GM10847 (cell line): ENCODE results near the gene ULK4.

Experiments
- POLR2A ChIP-seq: IDR thresholded peaks from 2 replicates; pipeline ENCODE4 v1.6.1; 2011; ENCODE audit not compliant: insufficient read length; ENCODE audit errors: extremely low read depth

Gene ULK4

DNA sequence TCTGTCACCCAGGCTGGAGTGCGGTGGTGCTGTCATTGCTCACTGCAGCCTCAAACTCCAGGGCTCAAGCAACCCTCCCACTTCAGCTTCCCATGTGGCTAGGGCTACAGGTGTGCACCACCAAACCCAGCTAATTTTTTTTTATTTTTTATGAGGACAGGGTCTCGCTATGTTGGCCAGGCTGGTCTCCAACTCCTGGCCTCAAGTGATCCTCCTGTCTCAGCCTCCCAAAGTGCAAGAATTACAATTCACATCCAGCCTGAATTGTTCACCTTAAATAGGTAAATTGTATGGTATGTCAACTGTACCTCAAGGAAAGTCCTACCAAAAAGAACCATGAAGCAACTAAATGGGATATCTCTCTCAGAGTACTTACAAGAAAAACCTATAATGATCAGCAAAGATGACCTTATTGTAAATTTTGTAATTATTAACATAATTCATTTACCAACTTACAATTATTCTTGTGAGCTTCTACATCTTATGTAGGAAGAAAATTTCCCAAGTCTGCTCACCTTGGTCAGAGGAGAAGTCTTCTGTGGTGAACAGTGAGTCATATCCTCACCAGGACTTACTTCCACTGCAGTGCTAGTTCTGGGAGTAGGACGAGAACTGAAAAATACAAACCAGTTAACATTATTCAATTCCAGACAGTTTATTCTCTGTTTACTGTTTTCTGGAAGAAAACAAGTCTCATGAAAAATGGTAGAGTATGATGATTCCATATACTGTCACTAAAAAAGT is 54.4 kb downstream of the ULK4 start:
- TF ChIP-seq POLR2A = no peak

DNA sequence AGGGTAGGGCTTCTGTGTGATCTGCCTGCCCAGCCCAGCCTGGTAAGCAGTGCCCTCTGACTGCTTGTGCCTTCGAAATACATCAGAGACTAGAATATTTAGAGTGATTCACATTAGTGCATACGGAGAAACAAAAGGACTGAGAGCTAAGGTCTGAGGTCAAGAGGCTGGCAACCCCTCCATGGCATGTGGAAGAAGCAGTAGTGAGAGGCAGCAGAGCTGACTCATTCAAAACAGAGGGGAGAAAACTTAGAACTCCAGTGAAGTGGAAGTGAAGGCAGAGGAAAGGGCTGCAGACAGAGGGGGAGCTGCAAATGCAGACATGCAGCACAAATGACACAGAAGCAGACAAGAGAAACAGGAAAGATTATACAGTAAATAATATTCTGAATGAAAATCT is 61.6 kb downstream of the ULK4 start:
- TF ChIP-seq POLR2A = no peak

DNA sequence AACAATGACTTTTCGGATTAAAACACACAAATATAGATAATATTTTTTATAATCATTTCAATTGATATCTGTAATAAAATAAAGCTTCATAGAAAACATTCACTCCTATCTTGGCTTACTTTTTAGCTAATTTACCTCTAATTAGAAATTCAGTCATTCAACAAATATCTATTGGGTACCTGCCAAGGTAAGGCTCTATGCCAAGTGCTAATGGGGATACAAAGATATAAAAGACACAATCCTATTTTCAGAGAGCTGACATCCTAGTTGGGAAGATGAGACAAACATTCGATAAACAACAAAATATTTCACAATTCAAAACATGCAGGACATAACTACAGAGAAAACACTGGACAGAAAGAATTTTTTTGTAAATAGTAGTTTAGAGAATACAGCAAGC is 63.3 kb downstream of the ULK4 start:
- TF ChIP-seq POLR2A = no peak

DNA sequence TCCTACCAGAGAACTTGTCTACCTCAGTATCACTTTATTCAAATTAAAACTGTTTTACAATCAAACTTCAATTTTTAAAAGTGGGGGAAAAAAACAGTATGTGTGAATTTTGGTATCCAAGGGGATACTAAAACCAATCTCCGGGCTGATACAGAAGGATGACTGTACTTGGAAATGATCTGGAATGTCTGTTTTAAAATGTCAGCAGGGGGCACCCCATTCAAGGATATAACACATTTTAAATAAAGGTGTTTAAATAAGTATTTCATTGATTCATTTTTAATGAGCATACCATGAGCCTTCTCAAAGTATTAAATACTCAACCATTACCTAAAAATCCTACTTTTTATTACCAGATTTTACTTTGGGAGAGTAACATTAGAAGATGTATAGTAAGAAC is 67.9 kb downstream of the ULK4 start:
- no peak for TF ChIP-seq POLR2A

DNA sequence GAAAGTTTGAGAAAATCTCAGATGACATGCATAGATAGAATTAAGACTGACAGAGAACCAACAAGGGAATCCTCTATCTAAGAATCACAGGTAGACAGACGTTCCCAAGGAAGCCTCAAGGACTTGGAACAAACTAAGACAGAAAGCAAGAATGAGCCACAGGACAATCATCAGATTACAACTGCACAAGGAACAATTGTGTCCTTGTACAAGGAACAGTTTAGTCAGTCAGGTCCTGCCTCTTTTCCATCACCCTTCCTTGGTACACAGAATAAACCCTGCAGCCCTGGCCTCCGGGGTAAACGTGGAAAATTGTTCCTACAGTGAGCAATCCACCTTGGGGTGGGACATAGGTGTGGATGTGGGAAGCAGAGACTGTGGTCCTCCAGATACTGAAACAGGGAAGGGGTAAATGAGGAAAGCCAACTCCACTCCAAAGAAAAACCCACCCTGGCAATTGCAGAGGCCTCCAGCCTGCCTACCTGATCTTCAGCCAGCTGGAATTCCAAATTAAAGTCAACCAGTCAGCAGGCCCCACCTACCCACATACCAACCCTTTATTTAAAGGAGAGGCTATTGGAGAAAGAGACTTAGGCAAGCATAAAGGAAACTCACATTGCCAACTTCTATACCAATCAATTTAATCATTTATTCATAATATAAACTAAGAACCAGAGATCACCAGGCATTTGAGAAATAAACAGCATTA is 73.4 kb downstream of the ULK4 start:
- no peak for TF ChIP-seq POLR2A

DNA sequence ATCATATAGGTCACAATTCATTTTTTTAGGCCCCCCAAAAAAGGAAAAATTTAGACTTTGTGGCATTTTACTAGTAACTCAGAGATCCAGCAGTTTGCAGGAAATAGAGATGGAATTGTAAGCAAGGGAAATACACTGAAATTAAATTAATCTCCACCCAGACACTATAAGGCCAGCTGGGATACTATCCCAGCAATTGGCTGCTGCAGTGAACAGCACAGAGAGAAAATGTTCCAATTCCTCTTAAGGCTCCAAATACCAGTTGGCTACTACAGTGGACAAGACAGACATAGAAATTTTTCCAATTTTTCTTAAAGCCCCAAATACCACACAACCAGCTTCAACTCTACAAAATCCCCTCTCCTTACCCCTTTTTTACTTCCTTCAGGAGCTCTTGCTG is 78.9 kb downstream of the ULK4 start:
- TF ChIP-seq POLR2A = no peak

DNA sequence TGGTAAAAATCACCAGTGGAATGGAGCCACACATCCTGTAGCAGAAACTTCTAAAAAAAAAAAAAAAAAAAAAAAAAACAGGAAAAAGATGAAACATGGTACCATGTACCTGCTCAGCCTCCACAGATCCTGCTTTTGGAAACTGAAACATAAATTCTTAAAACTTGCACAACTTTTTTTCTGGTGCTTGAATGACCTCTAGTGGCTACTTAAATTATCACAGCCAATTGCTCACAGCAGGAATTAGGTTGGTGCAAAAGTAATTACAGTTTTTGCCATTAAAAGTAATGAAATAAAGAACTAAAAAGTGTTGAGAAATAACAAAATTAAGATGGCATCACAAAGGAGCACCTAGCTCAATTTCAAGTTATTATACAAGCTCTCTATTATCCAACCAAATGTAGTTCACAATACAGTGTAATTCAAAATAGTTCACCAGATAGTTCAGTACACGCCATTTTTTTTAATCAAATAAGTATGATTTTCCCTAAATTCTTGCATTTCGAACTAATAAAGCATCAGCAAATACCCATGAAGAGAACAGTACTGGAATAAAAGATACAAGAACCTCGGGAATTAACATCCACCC is 80.6 kb downstream of the ULK4 start:
- TF ChIP-seq POLR2A = no peak

DNA sequence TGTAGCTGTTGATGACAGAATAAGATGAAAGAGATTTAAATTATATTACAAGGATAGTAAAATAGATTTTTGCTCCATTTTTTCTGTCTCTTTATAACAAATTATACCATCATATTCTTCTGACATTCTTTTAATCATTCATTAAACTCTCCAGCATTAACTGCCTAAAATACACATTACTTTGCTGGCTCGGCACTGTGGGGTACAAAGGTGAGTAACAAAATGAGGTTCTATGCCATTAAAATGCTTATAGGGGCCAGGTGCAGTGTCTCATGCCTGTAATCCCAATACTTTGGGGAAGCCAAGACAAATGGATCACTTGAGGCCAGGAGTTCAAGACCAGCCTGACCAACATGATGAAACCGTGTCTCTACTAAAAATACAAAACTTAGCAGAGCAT is 81.5 kb downstream of the ULK4 start:
- no peak for TF ChIP-seq POLR2A

DNA sequence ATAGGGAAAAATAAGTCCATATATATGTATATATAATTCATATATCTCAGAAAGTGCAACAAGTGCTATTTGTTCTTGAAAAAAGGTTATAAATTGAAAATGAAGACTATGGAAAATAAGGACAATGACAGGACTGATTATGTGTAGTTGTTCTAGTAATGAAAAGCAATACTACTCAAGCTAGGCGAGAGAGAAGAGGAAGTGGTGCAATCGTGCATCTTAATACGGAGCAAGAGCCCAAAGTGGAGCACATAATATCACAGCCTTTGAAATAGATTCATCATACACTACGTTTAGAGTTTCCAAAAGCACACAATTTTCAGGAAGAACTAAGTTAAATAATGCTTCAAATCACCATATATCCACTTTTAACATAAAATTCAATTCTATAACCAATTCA is 87.9 kb downstream of the ULK4 start:
- no peak for TF ChIP-seq POLR2A

DNA sequence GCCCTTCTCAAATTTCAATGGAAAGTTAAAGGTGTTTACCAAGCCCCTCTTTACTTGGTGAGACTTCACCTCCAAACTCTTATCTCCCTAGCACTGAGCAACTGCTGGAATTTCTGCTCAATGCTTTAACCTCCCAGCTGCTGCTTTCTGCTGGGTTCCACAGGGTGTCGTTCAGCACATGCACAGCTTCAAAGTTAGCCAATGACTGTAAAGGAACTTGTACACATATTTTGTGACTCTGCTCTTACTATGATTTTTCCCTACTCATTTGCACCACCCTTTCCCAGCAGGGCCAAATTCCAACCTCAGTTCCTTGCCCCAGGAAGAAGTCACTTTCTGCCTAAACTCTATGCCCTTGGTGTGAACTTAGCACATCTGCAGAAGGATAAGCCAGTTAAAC is 89.7 kb downstream of the ULK4 start:
- no peak for TF ChIP-seq POLR2A

DNA sequence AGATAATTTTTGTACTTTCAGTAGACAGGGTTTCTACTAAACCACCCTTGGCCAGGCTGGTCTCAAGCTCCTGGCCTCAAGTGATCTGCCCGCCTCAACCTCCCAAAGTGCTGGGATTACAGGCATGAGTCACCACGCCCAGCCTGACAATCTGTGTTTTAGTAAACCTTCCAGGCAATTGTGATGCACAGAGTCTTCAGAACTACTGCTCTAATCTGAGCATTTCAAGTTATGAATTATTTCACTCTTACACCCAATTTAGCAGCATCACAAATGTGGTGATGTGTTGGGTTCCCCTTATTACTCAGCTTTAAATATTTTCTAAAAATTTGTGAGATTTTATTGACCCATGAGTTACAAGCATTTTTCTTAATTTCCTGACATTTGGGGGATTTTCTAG is 94.4 kb downstream of the ULK4 start:
- TF ChIP-seq POLR2A = no peak

DNA sequence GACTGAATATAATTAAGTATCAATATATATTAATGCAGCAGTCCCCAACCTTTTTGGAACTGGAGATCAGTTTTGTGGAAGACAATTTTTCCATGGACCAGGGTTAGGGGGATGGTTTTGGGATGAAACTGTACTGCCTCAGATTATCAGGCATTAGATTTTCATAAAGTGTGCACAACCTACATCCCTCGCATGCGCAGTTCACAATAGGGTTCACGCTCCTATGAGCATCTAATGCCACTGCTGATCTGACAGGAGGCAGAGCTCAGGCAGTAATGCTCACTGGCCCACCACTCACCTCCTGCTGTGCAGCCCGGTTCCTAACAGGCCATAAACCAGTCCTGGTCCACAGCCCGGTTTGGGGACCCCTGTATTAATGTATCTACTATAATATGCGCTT is 95.6 kb downstream of the ULK4 start:
- no peak for TF ChIP-seq POLR2A

DNA sequence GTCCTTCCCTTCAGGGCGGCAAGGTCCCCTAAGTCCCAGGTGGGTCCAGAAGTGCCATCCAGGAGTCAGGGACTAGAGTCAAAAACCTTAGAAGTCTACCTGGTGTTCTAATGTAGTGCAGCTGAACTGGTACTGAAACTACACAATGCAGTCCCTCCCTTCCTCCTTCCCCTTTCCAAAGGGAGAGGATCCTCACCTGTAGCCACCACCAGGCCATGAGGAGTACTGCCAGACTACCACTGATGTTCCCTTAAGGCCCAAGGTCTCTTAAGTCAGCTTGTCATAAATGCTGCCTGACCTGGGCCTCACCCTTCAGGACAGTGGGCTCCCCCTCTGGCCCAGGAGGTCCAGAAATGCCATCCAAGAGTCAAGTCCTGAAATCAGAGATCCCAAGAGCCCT is 98.9 kb downstream of the ULK4 start:
- TF ChIP-seq POLR2A = no peak

DNA sequence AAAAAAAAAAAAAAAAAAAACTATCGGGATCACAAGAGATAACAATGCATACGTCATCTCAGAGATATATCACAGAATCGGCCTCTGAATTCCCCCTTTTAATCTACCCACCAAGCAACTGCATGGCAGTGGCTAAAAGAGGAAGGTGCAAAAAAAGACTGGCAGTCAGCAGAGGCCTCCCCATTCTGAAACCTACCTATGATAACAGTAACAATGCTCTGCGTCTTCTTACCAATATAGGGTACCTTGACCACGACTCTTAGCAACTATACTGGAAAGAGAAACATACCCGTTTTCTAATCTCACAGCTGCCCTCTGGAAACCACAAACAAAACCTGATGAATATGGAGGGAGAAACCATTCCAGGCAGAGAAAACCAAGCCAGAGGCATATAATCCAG is 106.9 kb downstream of the ULK4 start:
- TF ChIP-seq POLR2A = no peak

DNA sequence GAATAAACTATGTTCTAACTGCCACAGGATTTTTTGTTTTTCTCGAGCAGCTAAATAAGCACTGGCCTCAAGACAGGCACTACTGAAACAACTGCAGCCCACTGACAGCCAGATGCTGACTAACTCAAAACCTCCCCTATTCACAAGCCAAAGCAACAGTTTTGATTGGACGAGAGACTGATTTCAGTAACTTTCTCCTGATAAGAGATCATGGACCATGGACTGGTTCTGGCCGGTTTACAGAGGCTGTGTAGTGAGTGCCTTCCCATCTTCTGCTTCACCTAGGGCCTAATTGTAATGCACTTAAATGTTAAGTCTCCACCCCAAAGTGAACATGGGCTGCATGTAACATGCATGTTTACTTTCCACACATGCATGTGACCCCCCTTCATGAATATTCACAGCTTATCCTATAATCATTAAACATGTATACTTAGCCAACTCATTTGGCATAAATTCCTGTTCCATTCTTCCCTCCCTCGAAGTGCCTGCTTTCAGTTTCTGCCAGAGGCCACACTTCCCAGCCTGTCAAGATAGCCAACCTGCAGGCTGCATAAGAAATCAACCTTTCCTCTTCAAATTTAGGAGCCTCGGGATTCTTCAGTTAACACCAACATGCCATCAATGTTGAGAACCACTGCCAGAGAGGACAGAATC is 108.2 kb downstream of the ULK4 start:
- TF ChIP-seq POLR2A = no peak

DNA sequence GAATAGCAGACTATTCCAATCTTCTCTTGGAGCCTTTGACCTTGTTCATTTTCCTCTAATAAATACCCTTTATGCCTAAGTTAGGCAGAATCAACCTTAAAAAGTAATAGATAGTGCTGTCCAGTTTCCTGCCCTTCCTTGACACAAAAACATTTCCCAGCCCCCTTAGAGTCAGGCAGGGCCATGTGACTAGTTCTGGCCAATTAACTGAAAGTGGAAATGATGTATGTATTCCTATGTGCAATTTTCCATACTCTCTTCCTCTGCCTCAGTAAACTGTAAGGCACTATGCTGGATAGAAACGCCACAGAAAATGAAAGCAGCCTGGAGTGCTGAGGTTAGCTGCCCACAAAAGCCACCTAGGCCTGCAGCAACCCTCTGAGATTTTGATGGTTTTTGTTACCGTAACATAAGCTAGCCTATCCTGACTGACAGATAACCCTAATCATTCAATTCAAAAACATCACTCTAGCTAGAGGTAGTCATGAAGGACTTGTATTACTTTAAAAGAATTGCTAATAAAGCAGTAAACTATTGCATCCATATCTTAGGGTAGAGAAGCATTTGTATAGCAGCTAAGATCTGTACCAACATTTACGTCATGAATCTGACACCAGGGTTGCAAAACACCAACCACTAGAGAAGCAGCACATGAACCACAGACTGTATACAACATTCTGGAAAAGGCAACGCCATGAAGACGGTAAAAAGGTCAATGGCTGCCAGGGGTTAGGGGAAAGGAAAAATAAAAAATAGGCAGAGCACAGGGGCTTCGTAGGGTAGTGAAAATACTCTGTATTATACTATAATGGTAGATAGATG is 112.9 kb downstream of the ULK4 start:
- no peak for TF ChIP-seq POLR2A

DNA sequence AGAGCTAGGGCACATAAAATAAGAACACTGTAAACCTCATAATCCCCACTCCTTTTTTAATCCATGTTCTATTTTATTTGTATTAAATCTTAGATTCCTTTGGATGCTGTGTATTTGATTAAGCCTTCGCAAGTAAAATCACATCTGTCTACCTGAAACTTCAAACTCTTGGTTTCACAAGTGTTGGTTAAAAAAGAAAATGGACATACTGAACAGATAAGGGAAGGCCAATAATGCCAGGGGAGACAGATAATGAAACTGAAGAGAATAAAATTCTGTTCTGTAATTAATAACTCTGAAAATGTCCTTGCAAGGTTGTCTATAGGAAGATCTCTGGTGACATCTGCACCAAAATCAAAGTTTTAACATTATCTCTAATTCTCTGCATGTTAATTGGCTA is 114.2 kb downstream of the ULK4 start:
- no peak for TF ChIP-seq POLR2A
